ENCODE results near the gene ALG12.

- no peak for TF ChIP-seq CTCF (conservative IDR thresholded peaks at IDR 0.05; ENCODE audit: low read depth in 2 of 2)
- no peak for TF ChIP-seq EZH2phosphoT487 (IDR thresholded peaks at IDR 0.05; ENCODE audit: unreplicated experiment)
- no peak for TF ChIP-seq ZNF114 (CRISPR knock-in tag; IDR thresholded peaks at IDR 0.05)
- TF ChIP-seq JUNB (IDR thresholded peaks at IDR 0.05; ENCODE audit: unreplicated experiment), result no peak
- TF ChIP-seq POLR2AphosphoS5 (IDR thresholded peaks at IDR 0.05; ENCODE audit: low read depth), result no peak
- TF ChIP-seq, protein P1, sequence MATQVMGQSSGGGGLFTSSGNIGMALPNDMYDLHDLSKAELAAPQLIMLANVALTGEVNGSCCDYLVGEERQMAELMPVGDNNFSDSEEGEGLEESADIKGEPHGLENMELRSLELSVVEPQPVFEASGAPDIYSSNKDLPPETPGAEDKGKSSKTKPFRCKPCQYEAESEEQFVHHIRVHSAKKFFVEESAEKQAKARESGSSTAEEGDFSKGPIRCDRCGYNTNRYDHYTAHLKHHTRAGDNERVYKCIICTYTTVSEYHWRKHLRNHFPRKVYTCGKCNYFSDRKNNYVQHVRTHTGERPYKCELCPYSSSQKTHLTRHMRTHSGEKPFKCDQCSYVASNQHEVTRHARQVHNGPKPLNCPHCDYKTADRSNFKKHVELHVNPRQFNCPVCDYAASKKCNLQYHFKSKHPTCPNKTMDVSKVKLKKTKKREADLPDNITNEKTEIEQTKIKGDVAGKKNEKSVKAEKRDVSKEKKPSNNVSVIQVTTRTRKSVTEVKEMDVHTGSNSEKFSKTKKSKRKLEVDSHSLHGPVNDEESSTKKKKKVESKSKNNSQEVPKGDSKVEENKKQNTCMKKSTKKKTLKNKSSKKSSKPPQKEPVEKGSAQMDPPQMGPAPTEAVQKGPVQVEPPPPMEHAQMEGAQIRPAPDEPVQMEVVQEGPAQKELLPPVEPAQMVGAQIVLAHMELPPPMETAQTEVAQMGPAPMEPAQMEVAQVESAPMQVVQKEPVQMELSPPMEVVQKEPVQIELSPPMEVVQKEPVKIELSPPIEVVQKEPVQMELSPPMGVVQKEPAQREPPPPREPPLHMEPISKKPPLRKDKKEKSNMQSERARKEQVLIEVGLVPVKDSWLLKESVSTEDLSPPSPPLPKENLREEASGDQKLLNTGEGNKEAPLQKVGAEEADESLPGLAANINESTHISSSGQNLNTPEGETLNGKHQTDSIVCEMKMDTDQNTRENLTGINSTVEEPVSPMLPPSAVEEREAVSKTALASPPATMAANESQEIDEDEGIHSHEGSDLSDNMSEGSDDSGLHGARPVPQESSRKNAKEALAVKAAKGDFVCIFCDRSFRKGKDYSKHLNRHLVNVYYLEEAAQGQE (IDR thresholded peaks at IDR 0.05; ENCODE audit: unreplicated experiment), result no peak
- TF ChIP-seq EZH2 (IDR thresholded peaks at IDR 0.05; ENCODE audit: low read depth, unreplicated experiment), result no peak
- TF ChIP-seq STAT1 (IDR thresholded peaks at IDR 0.05; ENCODE audit: unreplicated experiment), result no peak
- no peak for TF ChIP-seq CREB1 (CRISPR knock-in tag; IDR thresholded peaks at IDR 0.05; ENCODE audit: low read depth)
- TF ChIP-seq, protein P2, sequence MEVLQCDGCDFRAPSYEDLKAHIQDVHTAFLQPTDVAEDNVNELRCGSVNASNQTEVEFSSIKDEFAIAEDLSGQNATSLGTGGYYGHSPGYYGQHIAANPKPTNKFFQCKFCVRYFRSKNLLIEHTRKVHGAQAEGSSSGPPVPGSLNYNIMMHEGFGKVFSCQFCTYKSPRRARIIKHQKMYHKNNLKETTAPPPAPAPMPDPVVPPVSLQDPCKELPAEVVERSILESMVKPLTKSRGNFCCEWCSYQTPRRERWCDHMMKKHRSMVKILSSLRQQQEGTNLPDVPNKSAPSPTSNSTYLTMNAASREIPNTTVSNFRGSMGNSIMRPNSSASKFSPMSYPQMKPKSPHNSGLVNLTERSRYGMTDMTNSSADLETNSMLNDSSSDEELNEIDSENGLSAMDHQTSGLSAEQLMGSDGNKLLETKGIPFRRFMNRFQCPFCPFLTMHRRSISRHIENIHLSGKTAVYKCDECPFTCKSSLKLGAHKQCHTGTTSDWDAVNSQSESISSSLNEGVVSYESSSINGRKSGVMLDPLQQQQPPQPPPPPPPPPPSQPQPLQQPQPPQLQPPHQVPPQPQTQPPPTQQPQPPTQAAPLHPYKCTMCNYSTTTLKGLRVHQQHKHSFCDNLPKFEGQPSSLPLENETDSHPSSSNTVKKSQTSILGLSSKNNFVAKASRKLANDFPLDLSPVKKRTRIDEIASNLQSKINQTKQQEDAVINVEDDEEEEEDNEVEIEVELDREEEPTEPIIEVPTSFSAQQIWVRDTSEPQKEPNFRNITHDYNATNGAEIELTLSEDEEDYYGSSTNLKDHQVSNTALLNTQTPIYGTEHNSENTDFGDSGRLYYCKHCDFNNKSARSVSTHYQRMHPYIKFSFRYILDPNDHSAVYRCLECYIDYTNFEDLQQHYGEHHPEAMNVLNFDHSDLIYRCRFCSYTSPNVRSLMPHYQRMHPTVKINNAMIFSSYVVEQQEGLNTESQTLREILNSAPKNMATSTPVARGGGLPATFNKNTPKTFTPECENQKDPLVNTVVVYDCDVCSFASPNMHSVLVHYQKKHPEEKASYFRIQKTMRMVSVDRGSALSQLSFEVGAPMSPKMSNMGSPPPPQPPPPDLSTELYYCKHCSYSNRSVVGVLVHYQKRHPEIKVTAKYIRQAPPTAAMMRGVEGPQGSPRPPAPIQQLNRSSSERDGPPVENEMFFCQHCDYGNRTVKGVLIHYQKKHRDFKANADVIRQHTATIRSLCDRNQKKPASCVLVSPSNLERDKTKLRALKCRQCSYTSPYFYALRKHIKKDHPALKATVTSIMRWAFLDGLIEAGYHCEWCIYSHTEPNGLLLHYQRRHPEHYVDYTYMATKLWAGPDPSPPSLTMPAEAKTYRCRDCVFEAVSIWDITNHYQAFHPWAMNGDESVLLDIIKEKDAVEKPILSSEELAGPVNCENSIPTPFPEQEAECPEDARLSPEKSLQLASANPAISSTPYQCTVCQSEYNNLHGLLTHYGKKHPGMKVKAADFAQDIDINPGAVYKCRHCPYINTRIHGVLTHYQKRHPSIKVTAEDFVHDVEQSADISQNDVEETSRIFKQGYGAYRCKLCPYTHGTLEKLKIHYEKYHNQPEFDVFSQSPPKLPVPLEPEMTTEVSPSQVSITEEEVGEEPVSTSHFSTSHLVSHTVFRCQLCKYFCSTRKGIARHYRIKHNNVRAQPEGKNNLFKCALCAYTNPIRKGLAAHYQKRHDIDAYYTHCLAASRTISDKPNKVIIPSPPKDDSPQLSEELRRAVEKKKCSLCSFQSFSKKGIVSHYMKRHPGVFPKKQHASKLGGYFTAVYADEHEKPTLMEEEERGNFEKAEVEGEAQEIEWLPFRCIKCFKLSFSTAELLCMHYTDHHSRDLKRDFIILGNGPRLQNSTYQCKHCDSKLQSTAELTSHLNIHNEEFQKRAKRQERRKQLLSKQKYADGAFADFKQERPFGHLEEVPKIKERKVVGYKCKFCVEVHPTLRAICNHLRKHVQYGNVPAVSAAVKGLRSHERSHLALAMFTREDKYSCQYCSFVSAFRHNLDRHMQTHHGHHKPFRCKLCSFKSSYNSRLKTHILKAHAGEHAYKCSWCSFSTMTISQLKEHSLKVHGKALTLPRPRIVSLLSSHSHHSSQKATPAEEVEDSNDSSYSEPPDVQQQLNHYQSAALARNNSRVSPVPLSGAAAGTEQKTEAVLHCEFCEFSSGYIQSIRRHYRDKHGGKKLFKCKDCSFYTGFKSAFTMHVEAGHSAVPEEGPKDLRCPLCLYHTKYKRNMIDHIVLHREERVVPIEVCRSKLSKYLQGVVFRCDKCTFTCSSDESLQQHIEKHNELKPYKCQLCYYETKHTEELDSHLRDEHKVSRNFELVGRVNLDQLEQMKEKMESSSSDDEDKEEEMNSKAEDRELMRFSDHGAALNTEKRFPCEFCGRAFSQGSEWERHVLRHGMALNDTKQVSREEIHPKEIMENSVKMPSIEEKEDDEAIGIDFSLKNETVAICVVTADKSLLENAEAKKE (CRISPR knock-in tag; IDR thresholded peaks at IDR 0.05), result no peak
- TF ChIP-seq, protein P3, sequence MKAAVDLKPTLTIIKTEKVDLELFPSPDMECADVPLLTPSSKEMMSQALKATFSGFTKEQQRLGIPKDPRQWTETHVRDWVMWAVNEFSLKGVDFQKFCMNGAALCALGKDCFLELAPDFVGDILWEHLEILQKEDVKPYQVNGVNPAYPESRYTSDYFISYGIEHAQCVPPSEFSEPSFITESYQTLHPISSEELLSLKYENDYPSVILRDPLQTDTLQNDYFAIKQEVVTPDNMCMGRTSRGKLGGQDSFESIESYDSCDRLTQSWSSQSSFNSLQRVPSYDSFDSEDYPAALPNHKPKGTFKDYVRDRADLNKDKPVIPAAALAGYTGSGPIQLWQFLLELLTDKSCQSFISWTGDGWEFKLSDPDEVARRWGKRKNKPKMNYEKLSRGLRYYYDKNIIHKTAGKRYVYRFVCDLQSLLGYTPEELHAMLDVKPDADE (IDR thresholded peaks at IDR 0.05), result no peak
Observed at GRCh38 chr22:49950396-49950994, 32.3 kb upstream of the ALG12 start.

All from GM23338 (cell line).